HTERT RPE-1 (cell line): ENCODE results near the gene FUT2.

Source experiments
- in situ Hi-C: fragments of 300-500 bp; cut with MboI; formaldehyde crosslinking; loops from 4 replicates; pipeline ENCODE4 v1.14.3; 2020; ENCODE audit warnings: low sequenced_read_pairs

Gene FUT2

DNA sequence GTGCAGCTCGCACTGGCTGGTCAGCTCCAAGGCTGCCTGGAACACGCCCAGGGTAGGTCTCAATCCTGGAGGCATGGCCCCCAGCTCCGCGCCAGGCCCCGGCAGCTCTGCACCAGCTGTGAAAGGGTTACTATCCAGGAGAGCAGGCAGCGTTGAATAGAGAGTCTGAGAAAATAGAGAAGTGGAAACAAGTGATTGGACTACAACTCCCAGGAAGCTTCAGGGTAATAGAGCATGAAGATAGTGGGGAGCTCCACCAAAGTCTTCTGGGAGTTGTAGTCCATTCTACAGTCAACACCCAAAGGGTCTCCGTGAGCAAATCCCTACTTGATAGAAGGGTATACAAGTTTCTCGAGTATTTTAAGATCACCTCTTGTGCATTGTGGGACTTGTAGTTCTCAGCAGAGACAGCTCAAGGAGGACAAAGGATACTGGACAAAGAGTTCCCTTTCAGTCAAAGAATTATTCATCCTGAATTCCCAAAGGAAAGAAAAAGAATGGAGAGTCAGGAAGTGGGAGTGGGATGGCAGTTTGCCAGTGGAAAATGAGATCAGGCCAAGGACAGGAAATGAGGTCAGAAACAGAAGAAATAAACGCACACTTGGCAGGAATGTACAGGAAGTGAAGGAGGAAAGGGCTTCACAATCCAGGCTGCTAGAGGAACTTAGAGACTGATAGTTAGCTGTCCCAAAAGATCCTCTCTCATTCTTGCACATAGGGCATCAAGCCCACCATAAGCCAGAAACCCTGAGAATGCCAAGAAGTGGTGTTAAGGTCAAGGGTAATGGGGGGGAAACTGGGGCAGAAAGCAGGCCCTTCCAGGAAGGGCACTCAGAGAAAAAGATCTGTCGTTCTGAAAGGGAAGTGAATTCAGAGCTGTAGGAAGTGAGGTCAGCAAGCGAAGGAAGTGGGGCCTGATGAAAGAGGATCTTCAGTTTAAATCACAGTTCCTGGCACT, 29.3 kb downstream of the FUT2 start:
- in situ Hi-C loops = no loop called here

DNA sequence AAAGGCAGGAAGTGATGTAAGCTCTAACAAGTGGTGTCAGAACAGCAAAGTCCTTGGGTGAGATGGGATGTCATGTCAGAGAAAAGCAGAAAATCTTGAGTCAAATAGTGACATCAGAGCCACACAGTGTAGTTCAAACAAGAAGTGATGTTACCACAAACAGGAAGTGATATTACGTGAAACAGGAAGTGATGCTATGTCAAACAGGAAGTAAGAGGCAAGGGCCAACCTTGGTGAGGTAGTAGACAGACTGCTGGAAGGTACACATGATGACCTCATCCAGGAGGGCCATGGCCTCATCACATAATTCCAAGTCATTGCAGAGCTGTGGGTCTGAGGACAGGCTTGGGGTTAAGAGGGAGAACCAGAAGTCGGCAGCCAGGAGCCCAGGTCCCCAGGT, 30.8 kb downstream of the FUT2 start:
- in situ Hi-C loops = no loop called here

DNA sequence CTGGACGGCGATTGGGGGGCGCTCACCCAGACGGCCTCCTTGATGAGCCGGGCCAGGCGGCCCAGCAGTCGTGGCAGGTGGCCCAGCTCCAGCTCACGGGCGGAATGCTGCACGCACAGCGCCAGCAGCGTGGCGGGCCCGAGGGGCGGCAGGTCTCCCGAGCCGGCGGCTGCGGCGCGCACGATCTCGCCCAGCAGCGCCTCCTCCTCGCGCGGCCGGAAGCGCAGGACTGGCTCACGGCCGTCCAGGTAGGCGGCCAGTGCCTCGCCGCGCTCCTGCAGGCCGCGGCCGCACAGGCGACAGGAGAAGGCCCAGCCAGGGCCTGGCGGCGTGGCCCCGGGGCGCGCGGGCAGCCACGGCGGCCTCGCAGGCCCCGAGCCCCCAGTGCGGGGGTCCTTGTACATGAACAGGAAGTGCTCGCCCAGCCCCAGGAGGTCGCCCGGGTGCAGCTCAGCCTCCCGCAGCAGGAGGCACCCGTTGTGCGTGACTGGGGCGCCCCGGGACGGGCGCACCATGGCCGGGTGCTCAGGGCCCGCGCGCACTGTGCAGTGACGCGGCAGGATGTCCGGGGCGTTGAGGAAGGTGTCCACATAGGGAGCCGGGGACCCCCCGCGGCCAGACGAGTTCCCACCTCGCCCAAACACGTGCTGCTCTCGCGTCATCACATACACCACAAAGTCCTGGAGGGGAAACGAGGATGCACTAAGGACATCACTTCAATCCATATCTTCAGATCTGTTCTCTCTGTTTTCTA, 33.3 kb downstream of the FUT2 start:
- in situ Hi-C loops = no loop called here

DNA sequence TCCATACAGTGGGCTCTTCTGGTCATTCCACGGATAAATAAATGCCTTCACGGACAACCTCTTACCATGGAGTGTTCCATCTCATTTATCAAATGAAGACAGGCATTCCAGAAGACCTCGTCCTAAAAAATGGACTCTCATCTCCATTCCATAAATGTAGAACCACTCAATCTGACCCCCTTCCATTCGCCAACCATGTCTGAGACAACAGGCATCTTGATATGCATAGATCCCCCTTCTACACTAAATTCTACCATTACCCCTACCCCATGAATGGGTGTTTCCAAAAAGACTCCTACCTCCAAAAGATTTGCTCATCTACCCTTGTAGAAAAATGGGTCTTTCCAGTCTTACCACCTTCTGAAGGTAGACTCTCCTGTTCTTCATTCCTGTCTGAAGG, 35.7 kb downstream of the FUT2 start:
- in situ Hi-C loops = no loop called here

DNA sequence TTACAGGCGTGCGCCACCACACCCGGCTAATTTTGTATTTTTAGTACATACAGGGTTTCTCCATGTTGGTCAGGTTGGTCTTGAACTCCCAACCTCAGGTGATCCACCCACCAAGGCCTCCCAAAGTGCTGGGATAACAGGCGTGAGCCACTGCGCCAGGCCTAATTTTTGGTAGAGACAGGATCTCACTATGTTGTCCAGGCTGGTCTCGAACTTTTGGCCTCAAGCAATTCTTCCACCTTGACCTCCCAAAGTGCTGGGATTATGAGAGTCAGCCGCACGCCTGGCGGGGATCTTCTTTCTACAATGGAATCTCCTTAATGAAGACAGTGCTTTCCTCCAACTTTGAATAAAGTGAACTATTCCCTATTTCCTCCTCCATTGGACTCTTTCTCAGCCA, 38.9 kb downstream of the FUT2 start:
- in situ Hi-C loops = no loop called here

DNA sequence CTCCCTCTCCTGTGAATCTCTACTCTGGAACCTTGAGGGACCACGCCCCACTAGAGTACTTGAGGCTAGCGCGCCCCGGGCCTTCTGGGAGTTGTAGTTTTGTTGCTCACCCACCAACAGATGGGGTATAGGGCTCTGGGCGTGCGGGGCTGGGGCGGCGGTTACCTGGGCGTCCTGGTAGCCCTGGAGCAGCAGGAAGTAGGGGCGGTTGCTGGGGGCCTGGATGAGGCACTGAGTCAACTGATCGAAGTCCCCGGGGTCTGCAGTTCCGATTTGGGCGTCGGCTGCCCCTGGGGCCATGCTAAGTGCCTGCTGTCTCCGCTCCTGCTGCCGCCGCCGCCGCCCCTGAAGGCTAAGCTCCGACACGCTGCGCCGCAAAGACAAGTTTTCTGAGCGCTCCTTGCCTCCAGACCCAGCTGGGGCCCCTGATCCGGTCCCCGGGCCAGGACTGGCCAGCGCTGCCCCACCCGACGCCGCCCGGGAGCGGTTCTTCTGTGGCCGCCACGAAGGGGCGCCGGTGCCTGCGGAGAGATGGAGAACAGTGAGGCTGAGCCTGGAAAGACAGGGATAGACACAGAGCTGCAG, 39.4 kb downstream of the FUT2 start:
- in situ Hi-C loops = no loop called here

DNA sequence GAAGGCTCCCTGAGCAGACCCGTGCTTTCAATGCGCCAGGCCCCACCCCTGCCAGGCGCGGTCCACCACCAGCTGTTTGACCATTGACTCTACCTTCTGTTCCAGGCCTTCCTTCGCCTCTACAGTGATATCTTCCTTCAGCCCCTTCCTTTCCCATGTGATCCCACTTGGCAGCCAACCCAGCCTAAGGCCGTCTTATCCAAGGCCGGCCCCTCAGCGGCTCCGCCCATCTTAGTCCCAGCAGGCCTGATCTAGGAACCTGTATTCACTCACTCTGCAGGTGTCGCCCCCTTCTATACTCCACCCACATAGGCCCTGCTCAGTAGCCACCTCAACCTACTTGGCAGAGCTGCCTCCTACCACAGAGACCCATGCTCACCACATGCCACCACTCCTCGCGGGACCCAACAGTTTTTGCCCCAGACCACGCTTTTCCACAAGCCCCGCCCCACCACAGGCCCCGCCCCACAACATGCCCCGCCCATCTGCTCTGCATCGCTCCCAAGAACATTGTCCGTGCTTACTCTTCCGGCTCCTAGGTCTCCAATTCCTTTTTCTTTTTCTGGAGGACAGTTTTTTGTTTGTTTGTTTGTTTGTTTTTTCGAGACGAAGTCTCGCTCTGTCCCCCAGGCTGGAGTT, 41.7 kb downstream of the FUT2 start:
- in situ Hi-C loops = no loop called here

DNA sequence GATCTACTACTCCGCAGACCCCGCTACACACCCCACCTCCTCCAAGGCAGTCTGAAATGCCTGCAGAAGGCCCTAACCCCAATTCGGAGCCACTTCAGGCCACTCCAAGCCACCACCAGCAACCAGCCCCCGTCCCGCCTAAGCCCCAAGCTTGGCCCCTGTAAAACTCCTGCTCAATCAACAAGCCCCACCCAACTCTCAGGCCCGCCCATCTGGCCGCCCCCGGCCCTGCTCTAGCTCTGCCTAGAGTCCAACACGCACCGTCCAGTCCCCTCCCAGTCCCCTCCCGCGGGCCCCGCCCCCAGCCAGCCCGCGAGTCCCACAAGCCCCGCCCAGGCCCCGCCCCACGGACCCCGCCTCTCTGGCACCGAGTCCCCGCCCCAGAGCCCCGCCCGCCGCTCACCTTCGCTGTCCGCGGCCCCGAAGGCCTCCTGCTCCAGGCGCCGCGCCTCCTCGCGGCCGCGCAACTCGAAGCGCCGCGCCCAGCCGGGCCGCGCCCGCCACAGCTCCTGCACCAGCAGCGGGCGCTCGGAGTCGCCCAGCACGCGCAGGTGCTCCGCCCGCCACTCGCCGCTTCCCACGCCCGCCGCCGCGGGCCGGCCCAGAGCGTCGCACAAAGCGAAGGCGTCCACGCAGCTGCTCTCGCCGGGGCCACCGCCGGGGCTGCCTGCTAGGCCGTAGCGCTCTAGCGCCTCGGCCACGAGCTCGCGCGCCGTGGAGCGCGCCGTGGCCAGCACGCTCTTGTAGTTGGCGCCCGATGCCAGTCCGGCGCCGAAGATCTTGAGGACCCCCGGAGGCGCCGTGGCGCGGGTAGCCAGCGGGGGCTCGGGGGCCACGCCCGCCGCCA, 43.0 kb downstream of the FUT2 start:
- in situ Hi-C loops = no loop called here

DNA sequence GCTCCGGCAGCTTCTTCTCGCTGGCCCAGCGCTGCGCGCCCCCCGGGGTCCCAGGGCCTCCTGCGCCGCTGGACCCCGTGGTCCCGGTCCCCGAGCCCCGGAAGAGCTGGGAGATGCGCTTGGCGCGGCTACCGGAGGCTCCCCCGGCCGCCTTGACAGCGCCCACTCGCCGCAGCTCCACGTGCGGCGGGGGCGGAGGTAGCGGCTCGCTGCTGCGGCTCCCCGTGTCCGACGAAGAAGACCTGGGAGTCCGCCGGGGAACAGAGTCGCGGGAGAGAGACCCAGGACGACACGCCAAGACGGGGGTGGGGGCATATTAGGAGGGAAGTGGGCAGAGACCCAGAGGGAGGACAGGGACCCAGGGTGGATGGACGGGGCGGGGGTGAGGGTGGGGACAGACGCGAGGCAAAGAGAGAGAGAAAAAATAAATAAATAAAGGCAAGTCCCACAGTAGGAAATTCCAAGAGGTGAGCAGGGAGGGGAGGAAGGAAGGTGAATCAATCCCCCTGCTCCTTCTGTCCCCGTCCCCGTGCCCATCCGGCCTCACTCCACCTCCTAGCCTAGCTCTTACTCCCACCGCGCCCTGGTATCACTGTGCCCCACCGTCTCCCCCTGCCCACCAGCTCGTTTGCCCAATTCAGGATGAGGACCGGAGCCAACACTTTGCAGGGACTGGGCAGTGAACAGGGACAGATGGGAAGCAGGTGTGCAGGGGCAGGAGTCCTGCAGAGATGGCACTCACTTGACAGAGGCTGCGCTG, 43.8 kb downstream of the FUT2 start:
- in situ Hi-C loops = no loop called here

DNA sequence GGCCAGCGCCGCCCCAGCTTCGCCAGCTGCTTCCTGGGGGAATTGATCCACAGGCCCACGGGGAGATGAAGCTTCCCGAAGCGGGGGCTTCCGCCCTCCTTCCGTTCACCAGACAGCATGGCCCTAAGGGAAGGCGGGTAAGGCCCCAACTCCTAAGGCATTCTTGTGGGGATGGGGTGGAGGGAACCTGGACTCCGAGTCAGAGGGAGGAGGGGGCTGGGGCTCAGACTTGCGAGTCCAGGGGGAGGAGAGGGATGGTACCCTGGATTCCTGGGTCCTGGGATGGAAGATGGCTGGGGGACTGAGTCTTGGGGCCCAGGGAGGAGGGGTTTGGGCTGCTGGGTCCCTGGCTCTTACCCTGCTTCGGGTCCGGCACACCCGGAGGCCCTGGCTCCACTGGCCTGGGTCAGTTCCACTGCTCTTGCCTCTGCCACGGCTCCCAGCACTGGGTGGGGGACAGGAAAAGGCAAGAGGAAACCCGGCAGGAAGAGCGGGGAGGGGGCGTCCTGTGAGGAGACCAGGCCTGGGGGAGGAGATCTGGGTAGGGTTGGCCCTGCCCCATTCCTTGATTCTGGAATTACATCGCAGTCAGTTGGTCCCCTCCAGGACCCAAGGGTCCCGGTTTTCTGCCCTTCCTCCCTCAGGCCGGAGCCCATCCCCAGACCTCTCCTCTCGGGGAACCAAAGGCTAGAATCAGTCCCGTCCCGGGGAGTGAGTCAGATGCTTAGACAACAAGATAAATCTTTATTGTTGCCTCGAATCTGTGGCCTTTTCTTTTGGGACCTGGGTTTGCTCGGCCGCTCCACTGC, 44.6 kb downstream of the FUT2 start, which contains the start of gene RASIP1:
RASIP1 (minus strand) TSS at position 447 of the 809 bp plus-strand sequence; CDS start at position 119, 328 bp downstream.
- in situ Hi-C loops = no loop called here

DNA sequence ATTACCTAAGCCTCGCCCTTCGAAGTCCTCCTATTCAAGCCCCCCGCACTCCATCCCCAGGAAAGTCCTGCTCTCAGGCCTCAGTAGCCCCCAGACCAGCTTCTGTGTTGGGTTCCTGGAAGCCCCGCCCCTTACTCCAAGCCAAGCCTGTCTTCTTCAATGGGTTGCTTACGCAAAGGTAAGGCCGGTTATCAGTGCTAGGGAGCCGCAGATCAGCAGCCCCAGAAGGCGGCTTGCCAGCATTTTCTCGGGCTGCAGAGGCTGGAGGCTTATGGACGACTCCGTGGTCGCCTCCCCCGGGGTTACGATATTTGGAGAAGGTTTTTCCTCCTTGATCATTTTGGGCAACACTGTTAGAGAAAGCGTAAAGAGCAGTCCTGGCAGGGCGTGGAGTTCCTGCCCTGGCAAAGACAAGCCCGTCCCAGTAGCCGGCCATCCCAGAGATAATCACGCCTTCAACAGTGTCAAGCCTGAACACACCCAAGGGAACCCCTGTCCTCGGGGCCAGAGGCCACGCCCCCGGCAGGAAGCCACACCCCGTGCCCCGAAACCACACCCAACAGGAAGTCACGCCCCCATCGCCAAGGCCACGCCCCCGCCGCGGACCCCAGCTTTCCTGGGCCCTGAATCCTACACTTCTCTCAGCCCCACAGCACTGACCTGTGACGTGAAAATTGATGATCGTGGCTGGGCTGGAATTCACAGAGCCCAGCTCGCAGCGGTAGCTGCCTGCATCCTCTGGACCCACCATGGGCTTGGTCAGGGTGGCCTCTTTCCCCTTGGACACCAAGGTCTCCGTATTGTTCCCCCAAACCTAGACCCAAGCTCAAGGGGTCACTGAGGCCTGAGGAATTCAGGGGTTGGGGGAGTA, 45.6 kb downstream of the FUT2 start:
- in situ Hi-C loops = no loop called here

DNA sequence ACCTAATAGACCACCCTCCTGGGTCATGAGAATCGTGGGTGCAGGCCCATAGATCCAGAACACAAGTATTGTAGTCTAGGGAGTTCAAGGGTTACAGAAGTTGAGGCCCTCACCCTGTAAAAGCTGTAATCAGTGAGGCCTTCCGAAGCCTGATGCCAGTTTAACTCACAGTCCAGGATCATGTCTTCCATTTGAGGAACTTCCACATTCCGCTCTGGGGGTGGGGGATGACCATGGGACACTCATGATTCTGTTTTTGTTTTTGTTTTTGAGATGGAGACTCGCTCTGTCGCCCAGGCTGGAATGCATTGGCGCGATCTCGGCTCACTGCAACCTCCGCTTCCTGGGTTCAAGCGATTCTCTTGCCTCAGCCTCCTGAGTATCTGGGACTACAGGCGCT, 46.3 kb downstream of the FUT2 start:
- in situ Hi-C loops = no loop called here

DNA sequence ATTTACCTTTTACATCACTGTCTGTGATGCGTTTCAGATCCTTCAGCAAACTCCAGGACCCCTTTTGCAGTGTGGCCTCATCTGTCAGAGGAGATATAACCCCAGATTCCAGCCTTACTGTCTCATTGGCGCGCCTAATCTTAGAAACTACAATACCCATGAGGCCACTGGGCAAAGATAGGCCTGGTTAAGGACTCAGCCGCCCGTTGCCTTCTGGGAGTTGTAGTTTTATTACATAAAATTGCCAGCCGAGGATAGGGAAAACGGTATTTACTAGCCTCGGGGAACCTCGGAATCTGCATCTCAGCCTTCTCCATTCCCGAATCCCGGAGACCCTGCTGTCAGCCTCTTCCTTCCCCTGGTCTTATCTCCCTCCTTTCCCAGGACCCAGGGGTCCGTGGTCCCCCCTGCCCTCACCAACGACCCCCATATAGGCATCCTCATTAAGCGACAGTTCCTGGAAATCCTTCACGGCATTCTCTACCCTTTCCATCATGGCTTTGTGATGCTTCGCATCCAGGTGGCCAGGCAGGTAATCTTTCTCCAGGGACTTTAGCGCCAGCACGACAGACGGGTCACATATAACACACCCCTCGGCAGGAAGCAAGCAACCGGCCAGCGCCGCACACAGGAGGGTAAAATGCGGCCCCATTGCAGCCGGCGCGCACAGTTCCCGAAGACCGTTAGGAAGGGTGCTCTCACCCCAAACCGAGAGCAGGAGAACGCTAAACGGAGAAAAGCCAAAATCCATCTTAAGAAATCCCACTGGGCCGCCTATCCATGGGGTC, 49.6 kb downstream of the FUT2 start:
- in situ Hi-C loops = no loop called here

DNA sequence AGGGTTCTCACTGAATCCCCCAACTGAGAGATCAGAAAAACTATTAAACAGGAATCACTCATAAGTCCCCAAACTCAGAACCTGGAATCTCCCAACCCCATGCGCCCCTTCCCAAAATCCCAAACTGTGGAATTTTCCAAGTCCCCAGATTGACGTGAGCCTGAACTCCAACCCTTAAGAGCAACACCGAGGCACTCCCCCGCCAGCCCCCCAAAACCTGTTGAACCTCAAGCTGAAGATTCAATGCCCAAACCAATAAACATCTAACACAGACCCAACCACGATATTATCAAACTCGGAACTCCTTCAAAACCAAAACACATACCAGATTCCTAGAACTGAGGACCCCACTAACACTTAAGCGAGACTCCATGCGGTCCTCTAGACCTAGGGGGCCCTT, 50.3 kb downstream of the FUT2 start:
- in situ Hi-C loops = no loop called here

DNA sequence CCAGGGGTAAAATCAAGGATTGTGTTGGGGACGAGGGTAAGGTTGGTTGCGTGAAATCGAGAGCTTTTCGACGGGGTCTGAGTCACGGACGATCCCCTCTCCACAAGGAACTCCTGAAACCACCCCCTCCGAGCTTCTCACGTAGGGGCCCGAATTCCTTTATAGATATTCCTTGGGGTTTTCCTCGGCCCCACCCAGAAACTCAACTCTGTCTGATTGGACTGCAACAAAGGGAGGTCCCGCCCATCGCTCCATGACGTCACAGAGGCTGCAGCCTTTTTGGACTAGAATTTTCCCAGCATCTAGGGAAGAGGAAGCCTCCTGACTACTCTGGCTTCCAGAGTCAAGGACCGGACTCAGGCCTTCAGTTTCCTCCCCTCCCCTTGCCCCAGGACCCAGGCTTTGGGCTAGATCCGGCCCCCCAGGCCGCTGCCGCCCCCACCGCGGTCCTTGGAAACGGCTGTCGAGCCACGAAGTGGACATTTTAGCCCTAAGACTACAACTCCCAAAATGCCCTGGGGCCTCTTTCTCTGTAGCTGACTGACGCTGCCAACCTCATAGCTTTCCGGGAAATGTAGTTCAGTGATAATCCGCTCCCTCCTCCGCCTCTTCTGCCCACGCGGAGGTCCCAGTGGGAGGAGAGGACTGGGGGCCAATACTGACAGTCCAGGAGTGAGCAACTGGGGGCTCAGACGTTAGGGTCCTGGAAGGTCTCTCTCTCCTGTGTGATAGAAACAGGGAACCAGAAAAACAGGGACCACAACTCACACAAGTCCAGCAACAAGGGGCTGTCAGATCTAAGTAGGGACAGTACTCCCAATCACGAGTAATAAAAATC, 51.2 kb downstream of the FUT2 start, which contains the start of gene IZUMO1:
IZUMO1 (minus strand) TSS at position 172 of the 838 bp plus-strand sequence. CDS start 1,050 bp downstream, outside the sequence.
- in situ Hi-C loops = no loop called here
